Thymus (tissue), 11 donors: ENCODE results near the gene HMX3. TPM values are rescaled to one million over a fixed set of nuclear protein-coding genes. Genes with fewer than 3 reads are reported as not detected.

ENCODE experiments used
- DNase-seq, 9 donors: peaks; one replicate each; pipeline ENCODE4 v3.0.0-alpha.2; 2013; ENCODE audit warnings: low spot score in 9 of 9, low read depth in 6 of 9, missing footprints in 1 of 9
- H3K27ac ChIP-seq, 2 donors: one replicate each; pipeline ENCODE4 v1.5.1; 2013; ENCODE audit warnings: control low read depth in 1 of 2, low read depth in 1 of 2, low read length in 1 of 2, mild to moderate bottlenecking in 1 of 2, moderate library complexity in 1 of 2
- H3K27me3 ChIP-seq, 2 donors: one replicate each; pipeline ENCODE4 v1.5.1; 2013; ENCODE audit warnings: low read length in 1 of 2; ENCODE audit not compliant: control insufficient read depth in 2 of 2, insufficient read depth in 1 of 2
- H3K36me3 ChIP-seq, 2 donors: one replicate each; pipeline ENCODE4 v1.5.1; 2013; ENCODE audit warnings: low read length in 1 of 2, mild to moderate bottlenecking in 1 of 2, moderate library complexity in 1 of 2; ENCODE audit not compliant: control insufficient read depth in 2 of 2, insufficient read depth in 2 of 2
- H3K4me1 ChIP-seq, 2 donors: one replicate each; pipeline ENCODE4 v1.5.1; 2013; ENCODE audit warnings: low read length in 2 of 2; ENCODE audit not compliant: control insufficient read depth in 2 of 2, insufficient read depth in 2 of 2
- H3K4me3 ChIP-seq, 2 donors: one replicate each; pipeline ENCODE4 v1.5.1; 2013; ENCODE audit warnings: low read length in 2 of 2, control low read depth in 1 of 2, mild to moderate bottlenecking in 1 of 2
- H3K9me3 ChIP-seq, 2 donors: one replicate each; pipeline ENCODE4 v1.5.1; 2013; ENCODE audit warnings: low read length in 1 of 2, mild to moderate bottlenecking in 1 of 2; ENCODE audit not compliant: control insufficient read depth in 2 of 2, insufficient read depth in 1 of 2
- WGBS: extraction: QIAGEN DNeasy Blood & Tissue Kit; methylation state at CpG from one replicate; pipeline ENCODE4 v1.1.7; 2013; 5-methylcytosine and 5-hydroxymethylcytosine counted together
- polyA plus RNA-seq: library from polyadenylated mRNA; stranded (reverse); fragments of 200-250 nt; gene quantifications from one replicate; pipeline ENCODE4 v1.2.3, GENCODE V29; 2013
- total RNA-seq: library from RNA; stranded (reverse); fragments of 120-200 nt; gene quantifications from one replicate; pipeline ENCODE4 v1.2.4, GENCODE V29; 2013
- donor health status: healthy.

HMX3 gene
- total and polyA plus RNA-seq, 2 donors, result not detected

DNA sequence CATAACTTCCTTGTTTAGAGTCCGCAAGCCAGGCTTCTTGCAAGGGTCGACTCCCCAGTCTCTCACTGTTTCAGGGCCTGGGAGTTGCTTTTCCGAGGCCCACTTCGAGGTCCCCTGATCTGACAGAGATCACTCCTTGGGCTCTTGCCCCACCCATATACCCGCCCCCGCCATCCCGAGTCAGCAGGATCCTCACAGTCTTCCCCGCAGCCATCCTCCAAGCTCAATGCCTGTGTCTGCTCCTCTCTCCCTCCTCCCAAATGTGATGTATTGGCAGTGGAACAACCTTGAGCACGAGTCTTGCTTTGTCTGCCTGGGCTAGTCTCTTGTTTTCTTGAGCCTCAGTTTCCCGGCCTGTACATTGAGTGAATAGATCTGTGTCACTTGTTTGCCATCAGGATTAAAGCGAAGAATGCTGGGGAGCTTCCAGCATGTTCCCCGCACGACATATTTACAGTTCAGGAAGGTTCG is 9.8 kb downstream of the HMX3 start:
- no peaks in the 10 kb centered on the region for H3K36me3 ChIP-seq
- 10% methylated on average over 14 of the region's 14 CpGs for WGBS
- DNase-seq, result no peak
- peaks cover 10% of the 10 kb centered on the region in 2 donors for H3K4me1 ChIP-seq
- no peak overlapping the region for H3K4me3 ChIP-seq
- H3K27ac ChIP-seq, result no peak overlapping the region
- peaks cover 1 to 8% of the 10 kb centered on the region in 2 donors for H3K9me3 ChIP-seq
- H3K27me3 ChIP-seq, result peaks cover 100% of the 10 kb centered on the region in 2 donors

DNA sequence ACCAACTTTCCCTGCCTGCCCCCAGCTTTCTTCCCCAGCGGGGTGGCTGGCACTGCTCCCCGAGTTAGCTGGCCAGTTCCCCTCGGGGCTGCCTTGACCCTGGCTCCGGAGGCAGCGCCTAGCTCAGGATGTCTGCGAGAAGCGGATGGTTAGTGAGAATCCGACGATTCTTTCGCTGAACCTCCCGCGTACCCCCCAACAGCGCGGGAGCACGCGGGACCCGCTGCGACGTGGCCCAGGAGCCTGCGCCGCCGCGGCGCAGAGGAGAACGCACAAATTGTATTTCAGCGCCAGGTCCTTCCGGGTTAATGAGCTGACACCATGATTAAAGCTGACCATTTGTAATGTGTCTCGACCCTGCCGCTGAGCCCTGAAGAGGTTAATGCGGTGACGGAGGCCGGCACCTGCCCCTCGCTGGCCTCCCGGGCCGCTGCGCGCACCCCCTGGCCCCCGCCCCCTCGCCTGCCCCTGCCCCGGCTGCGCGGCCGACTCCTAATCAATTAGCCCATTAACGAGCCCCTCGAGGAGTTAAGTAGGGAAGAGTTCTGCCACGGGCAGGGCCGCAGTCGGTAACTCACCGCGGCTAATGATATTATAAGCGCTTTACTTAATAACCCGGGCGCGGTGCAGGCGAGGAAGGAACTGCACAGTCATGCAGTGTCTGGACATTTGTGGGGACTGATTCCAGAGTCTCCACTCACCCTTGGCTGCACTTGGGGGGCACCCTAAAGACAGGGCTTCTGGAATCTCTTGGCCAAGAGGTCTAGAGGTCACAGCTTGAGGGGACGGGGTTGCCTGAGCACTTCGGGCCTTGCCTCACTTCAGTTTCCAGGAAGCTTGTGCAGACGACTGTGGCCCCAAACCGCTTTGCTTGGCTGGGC is 10.5 kb downstream of the HMX3 start:
- no peaks in the 10 kb centered on the region for H3K36me3 ChIP-seq
- 3% methylated on average over 59 of the region's 59 CpGs for WGBS
- no peak overlapping the region for H3K4me3 ChIP-seq
- H3K27me3 ChIP-seq, result peaks cover 100% of the 10 kb centered on the region in 2 donors
- H3K9me3 ChIP-seq, result peaks cover 1 to 8% of the 10 kb centered on the region in 2 donors
- H3K27ac ChIP-seq, result no peak overlapping the region
- no peak for DNase-seq
- H3K4me1 ChIP-seq, result peaks cover 15 to 17% of the 10 kb centered on the region in 2 donors

DNA sequence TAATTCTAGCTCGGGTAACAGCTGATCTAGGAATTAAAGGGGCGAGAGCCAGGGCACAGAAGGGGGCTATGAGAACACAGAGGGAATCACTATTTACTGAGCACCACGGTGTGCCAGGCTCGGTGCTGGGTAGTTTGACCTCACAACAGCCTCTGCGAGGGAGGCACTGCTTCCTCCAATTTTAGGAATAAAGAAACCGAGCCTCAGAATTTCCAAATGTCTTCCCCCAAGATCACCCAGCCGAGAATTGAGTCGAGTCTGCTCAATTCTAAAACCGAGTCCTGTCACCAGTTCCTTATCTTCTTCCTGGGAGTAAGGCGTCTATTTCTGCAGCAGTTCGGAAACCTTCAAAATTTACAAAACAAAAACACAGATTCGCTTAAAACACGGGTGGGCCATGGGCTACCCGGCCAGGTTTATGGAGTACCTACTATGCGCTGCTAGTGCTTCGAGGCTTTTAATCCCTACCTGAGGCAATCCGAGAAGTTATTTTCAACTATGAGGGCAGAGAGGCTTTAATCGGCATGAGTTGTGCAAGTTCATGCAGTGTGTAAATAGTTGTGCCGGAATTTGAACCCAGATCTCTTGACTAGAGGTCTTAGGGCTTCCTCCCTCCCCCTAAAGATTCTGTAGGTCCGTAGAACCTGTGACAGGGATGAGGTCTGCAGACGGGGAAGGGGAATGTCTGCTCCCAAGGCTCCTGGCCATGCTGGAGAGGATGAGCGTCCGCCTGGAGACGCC is 11.3 kb downstream of the HMX3 start:
- DNase-seq, result no peak
- no peaks in the 10 kb centered on the region for H3K36me3 ChIP-seq

DNA sequence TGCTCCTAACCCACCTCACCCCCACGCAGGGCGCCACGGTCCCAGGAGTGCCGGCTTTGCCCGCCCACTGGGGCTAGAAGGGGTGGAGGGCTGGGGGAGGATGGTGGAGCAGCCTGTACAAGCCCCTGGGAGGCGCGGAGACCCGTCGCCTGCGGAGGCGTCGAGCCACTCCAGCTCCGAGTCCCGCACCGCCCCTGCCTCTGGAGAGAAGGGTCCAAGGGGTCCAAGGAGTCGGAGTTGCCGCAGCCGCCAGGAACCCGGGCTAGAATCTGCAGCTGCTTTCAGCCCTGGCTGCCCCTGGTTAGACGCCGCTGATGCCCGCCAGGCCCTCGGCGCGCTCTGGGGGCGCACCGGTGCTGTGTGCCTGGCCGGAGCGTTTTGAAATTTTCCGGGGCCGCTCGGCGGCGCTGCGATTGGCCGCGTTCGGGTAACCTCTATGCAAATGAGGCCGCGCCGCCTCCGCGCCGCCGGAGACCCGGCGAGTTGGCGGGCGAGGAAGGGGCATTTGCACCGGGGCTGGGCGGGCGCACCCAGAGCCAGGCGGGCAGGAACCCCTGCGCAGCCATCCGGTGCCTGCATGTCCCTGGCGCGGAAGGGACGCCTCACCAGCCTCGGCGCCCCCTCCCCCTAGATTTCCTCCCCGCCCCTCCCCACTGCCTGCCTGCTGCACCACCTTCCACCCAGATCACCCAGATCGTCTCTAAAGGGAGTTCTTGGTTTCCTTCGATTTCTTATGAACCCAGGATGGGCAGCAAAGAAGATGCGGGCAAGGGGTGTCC is 12.1 kb downstream of the HMX3 start, which contains the start of gene HMX2:
Gene HMX2, plus strand, starts transcription at position 502 of the 779 bp plus-strand sequence. Its CDS starts 243 bp downstream, at position 745.
- H3K27me3 ChIP-seq, result peaks cover 99 to 100% of the 10 kb centered on the region in 2 donors
- H3K27ac ChIP-seq, result no peak within 1 kb of the TSS
- H3K36me3 ChIP-seq, result no peaks in the 10 kb centered on the region
- WGBS, result 3% methylated on average over 64 of the region's 64 CpGs
- H3K4me1 ChIP-seq, result peaks cover 18 to 21% of the 10 kb centered on the region in 2 donors
- peaks cover 1 to 11% of the 10 kb centered on the region in 2 donors for H3K9me3 ChIP-seq
- DNase-seq, result peak in 1 of 9 donors; percentile 45
- peak within 1 kb of the TSS in 1 of 2 donors; percentile 30 for H3K4me3 ChIP-seq

More for the DNA sequence above, 11.3 kb downstream of the HMX3 start:
- Histone ChIP-seq H3K27ac (no peak overlapping the region), H3K9me3 (peaks cover 1 to 11% of the 10 kb centered on the region in 2 donors), H3K4me1 (peaks cover 18 to 21% of the 10 kb centered on the region in 2 donors), H3K27me3 (peaks cover 99 to 100% of the 10 kb centered on the region in 2 donors), H3K4me3 (no peak overlapping the region)
- WGBS, result 14% methylated on average over 24 of the region's 24 CpGs

DNA sequence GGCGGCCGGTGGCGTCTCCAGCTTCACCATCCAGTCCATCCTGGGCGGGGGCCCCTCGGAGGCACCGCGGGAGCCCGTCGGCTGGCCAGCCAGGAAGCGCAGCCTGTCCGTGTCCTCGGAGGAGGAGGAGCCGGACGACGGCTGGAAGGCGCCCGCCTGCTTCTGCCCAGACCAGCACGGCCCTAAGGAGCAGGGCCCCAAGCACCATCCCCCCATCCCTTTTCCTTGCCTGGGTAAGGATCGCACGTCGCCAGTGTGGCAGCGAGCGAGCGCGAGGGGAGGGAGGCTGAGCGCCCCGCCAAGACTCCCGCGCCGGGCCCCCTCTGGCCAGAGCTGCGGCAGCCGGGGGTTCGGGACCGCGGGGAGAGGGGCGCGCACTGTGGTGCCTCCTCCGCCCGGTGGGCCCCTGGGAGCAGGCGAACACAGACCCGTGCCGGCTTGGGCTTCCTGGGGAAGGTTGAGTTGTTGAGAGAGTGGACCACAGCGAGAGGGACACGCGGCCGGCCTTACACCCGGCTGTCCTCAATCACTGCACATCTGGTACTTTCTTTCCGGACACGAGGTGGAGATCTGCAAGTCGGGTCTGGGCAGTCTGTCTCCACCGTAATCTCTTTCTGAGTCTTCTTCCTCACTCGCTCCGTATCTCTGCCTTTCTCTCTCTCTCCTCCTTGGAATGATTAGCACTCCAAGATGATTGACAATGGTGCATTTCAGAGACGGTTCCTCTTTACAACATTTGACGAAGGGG is 12.8 kb downstream of the HMX3 start:
- 4% methylated on average over 55 of the region's 55 CpGs for WGBS
- peaks cover 20 to 23% of the 10 kb centered on the region in 2 donors for H3K4me1 ChIP-seq
- H3K36me3 ChIP-seq, result no peaks in the 10 kb centered on the region
- no peak overlapping the region for H3K27ac ChIP-seq
- H3K9me3 ChIP-seq, result peaks cover 1 to 7% of the 10 kb centered on the region in 2 donors
- H3K4me3 ChIP-seq, result peak overlapping the region in 1 of 2 donors; percentile 30
- H3K27me3 ChIP-seq, result peaks cover 92 to 99% of the 10 kb centered on the region in 2 donors
- no peak for DNase-seq

DNA sequence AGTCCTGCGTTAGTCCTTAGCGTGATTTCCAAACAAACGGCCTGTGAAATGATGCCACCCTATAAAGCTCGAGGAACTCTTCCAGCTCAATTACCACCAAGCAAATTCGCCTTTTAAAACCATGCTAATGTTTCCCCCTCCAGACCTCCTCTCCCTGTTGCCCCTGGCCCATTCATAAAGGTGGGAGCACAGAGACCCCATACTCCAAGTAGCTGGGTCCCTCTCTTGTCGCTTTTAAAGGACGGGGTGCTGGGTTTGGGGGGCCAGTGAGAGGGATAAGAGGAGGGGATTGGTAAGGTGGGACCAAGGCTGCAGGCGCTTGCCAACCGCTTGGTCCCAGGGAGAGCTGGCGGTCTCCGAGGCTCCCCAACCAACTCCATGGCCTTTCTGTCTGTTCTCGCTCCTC is 13.4 kb downstream of the HMX3 start:
- peaks cover 1 to 6% of the 10 kb centered on the region in 2 donors for H3K9me3 ChIP-seq
- peaks cover 87 to 94% of the 10 kb centered on the region in 2 donors for H3K27me3 ChIP-seq
- peaks cover 23 to 26% of the 10 kb centered on the region in 2 donors for H3K4me1 ChIP-seq
- H3K4me3 ChIP-seq, result peak overlapping the region in 1 of 2 donors; percentile 42
- no peaks in the 10 kb centered on the region for H3K36me3 ChIP-seq
- H3K27ac ChIP-seq, result no peak overlapping the region
- DNase-seq, result no peak
- 8% methylated on average over 12 of the region's 12 CpGs for WGBS

DNA sequence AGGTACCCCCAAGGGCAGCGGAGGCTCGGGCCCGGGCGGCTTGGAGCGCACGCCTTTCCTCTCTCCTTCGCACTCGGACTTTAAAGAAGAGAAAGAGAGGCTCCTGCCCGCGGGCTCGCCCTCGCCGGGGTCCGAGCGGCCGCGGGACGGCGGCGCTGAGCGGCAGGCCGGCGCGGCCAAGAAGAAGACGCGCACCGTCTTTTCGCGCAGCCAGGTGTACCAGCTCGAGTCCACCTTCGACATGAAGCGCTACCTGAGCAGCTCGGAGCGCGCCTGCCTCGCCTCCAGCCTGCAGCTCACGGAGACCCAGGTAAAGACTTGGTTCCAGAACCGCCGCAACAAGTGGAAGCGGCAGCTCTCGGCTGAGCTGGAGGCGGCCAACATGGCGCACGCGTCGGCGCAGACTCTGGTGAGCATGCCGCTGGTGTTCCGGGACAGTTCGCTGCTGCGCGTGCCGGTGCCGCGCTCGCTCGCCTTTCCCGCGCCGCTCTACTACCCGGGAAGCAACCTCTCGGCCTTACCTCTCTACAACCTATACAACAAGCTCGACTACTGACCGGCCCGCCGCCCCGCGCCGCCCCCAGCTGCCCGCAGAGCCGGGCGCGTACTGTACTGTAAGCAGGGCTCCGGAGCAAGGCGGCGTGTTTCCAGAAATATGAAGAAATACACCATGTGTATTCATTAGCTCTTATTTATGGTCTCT is 13.9 kb downstream of the HMX3 start:
- Histone ChIP-seq H3K4me1 (peaks cover 23 to 26% of the 10 kb centered on the region in 2 donors), H3K4me3 (peak overlapping the region in 1 of 2 donors; percentile 42), H3K36me3 (no peaks in the 10 kb centered on the region), H3K27me3 (peaks cover 81 to 88% of the 10 kb centered on the region in 2 donors), H3K27ac (no peak overlapping the region), H3K9me3 (peaks cover 1 to 6% of the 10 kb centered on the region in 2 donors)
- WGBS, result 2% methylated on average over 76 of the region's 76 CpGs
- DNase-seq, result peak in 1 of 9 donors; percentile 58
